ENCODE results near the gene SLC22A8.

DNA sequence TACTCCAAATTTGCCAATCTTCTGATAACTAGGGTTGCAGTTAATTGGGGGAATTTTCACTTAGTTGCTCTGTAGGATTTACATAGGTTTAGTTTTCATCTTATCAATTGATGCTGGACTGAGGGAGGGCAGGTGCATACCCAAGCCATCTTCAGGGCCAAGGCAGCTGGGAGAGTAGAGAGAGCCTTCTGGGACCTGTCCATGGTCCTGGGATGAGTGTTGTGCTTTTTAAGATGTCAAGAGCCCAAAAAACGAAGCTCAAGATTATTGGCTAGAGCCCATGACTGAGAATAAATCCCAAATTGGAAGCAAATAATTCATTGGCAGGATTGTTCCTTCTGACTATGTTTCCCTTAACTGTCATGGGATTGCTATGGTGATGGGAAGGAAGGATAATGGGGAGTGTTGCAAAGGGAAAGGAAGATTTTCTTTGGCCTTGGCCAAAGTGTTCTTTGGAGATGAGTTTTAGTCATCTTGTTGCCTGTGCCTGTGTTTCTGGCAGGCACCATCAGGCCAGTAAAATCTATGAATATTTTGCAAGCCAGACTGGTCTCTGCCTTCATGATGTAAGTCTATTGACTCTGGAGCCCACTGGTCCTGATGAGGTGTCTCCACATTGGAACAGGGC, 35.4 kb downstream of the SLC22A8 start:
- TF ChIP-seq CTCF (conservative IDR thresholded peaks at IDR 0.05; ENCODE audit: low read depth, low read length) (no peak), EZH2 (IDR thresholded peaks at IDR 0.05; ENCODE audit: borderline replicate concordance, low read depth, low read length, poor library complexity, severe bottlenecking) (no peak)

Data from A673 (cell line).